Measurements from ENCODE around the gene EPB41L4B.

EPB41L4B gene

GRCh38 chr9:109238655-109239054, 82.2 kb downstream of the EPB41L4B start:
- no peaks in the 10 kb centered on the region for H3K9me3 ChIP-seq
- H3K4me3 ChIP-seq (ENCODE audit: low read depth, low read length), result no peak overlapping the region
- TF ChIP-seq, protein P1, sequence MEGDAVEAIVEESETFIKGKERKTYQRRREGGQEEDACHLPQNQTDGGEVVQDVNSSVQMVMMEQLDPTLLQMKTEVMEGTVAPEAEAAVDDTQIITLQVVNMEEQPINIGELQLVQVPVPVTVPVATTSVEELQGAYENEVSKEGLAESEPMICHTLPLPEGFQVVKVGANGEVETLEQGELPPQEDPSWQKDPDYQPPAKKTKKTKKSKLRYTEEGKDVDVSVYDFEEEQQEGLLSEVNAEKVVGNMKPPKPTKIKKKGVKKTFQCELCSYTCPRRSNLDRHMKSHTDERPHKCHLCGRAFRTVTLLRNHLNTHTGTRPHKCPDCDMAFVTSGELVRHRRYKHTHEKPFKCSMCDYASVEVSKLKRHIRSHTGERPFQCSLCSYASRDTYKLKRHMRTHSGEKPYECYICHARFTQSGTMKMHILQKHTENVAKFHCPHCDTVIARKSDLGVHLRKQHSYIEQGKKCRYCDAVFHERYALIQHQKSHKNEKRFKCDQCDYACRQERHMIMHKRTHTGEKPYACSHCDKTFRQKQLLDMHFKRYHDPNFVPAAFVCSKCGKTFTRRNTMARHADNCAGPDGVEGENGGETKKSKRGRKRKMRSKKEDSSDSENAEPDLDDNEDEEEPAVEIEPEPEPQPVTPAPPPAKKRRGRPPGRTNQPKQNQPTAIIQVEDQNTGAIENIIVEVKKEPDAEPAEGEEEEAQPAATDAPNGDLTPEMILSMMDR (IDR thresholded peaks at IDR 0.05; ENCODE audit: low read depth, low read length), result no peak
- DNase-seq, result no peak
- H3K27me3 ChIP-seq, result no peaks in the 10 kb centered on the region
- H3K4me1 ChIP-seq, result no peaks in the 10 kb centered on the region
- H3K36me3 ChIP-seq, result no peaks in the 10 kb centered on the region

- Histone ChIP-seq H3K27me3 (no peaks in the 10 kb centered on the region), H3K4me3 (ENCODE audit: low read depth, low read length) (no peak overlapping the region), H3K4me1 (no peaks in the 10 kb centered on the region), H3K9me3 (no peaks in the 10 kb centered on the region), H3K36me3 (no peaks in the 10 kb centered on the region)
- no peak for DNase-seq
- TF ChIP-seq, protein P1 (IDR thresholded peaks at IDR 0.05; ENCODE audit: low read depth, low read length), result no peak
Observed at GRCh38 chr9:109238125-109238524, 82.7 kb downstream of the EPB41L4B start.

GRCh38 chr9:109232449-109233237, 88.2 kb downstream of the EPB41L4B start:
- no peaks in the 10 kb centered on the region for H3K4me1 ChIP-seq
- TF ChIP-seq, protein P1 (IDR thresholded peaks at IDR 0.05; ENCODE audit: low read depth, low read length), result no peak
- no peak overlapping the region for H3K4me3 ChIP-seq (ENCODE audit: low read depth, low read length)
- DNase-seq, result no peak
- H3K36me3 ChIP-seq, result no peaks in the 10 kb centered on the region
- H3K9me3 ChIP-seq, result no peaks in the 10 kb centered on the region
- H3K27me3 ChIP-seq, result no peaks in the 10 kb centered on the region; the same call in 1 of the 2 replicates

- H3K27me3 ChIP-seq, result no peaks in the 10 kb centered on the region; the same call in 1 of the 2 replicates
- H3K36me3 ChIP-seq, result no peaks in the 10 kb centered on the region
- no peak for DNase-seq
- TF ChIP-seq, protein P1 (IDR thresholded peaks at IDR 0.05; ENCODE audit: low read depth, low read length), result no peak
- H3K9me3 ChIP-seq, result no peaks in the 10 kb centered on the region
- H3K4me1 ChIP-seq, result no peaks in the 10 kb centered on the region
- H3K4me3 ChIP-seq (ENCODE audit: low read depth, low read length), result no peak overlapping the region
Observed at GRCh38 chr9:109231593-109231992, 89.3 kb downstream of the EPB41L4B start.

- H3K36me3 ChIP-seq, result no peaks in the 10 kb centered on the region
- H3K4me1 ChIP-seq, result no peaks in the 10 kb centered on the region
- H3K4me3 ChIP-seq (ENCODE audit: low read depth, low read length), result no peak overlapping the region
- H3K9me3 ChIP-seq, result no peaks in the 10 kb centered on the region
- H3K27me3 ChIP-seq, result peaks cover 4% of the 10 kb centered on the region; the same call in 1 of the 2 replicates
- DNase-seq, result no peak
- TF ChIP-seq, protein P1 (IDR thresholded peaks at IDR 0.05; ENCODE audit: low read depth, low read length), result no peak
Observed at GRCh38 chr9:109230277-109230676, 90.6 kb downstream of the EPB41L4B start.

- Histone ChIP-seq H3K27me3 (peaks cover 4% of the 10 kb centered on the region; the same call in 1 of the 2 replicates), H3K9me3 (no peaks in the 10 kb centered on the region), H3K36me3 (no peaks in the 10 kb centered on the region), H3K4me1 (no peaks in the 10 kb centered on the region), H3K4me3 (ENCODE audit: low read depth, low read length) (no peak overlapping the region)
- DNase-seq, result no peak
- TF ChIP-seq, protein P1 (IDR thresholded peaks at IDR 0.05; ENCODE audit: low read depth, low read length), result no peak
Observed at GRCh38 chr9:109229682-109230081, 91.2 kb downstream of the EPB41L4B start.
